HL-60 (cell line): ENCODE measurements around the gene SMYD1.

Experiments used
- DNase-seq, 2 experiments: peaks; one replicate each; pipeline ENCODE4 v3.0.0-alpha.2; 2010 to 2020; ENCODE audit warnings: low read depth in 1 of 2, low spot score in 1 of 2
- H3K27ac ChIP-seq: fragments of 250-450 bp; sonication (Bioruptor Pico); replicated peaks from 2 replicates; pipeline ENCODE4 v1.5.1; 2020; ENCODE audit warnings: mild to moderate bottlenecking, moderate library complexity
- H3K27me3 ChIP-seq: fragments of 250-450 bp; sonication (Bioruptor Pico); 2 replicates; pipeline ENCODE4 v1.5.1; 2021; ENCODE audit warnings: mild to moderate bottlenecking, moderate library complexity; ENCODE audit not compliant: insufficient read depth, poor library complexity, severe bottlenecking
- H3K4me3 ChIP-seq: replicated peaks from 2 replicates; pipeline ENCODE4 v1.5.1; 2011; ENCODE audit warnings: mild to moderate bottlenecking, control low read depth, low read length; ENCODE audit not compliant: insufficient read depth
- CTCF ChIP-seq: IDR thresholded peaks from one replicate; pipeline ENCODE4 v1.5.1; 2011; ENCODE audit warnings: low read length, control low read depth, inconsistent platforms; ENCODE audit not compliant: insufficient read depth
- GABPA ChIP-seq: IDR thresholded peaks from 2 replicates; pipeline ENCODE4 v1.6.1; 2012; ENCODE audit warnings: low read depth
- POLR2AphosphoS5 ChIP-seq: IDR thresholded peaks from 2 replicates; pipeline ENCODE4 v1.6.1; 2012; ENCODE audit warnings: low read depth
- REST ChIP-seq: IDR thresholded peaks from 2 replicates; pipeline ENCODE4 v1.6.1; 2012; ENCODE audit warnings: low read depth; ENCODE audit not compliant: insufficient replicate concordance
- SPI1 ChIP-seq: IDR thresholded peaks from 2 replicates; pipeline ENCODE4 v1.6.1; 2012; ENCODE audit warnings: low read depth, mild to moderate bottlenecking, borderline replicate concordance

Gene SMYD1

GRCh38 chr2:88028931-88029330, 38.7 kb upstream of the SMYD1 start:
- TF ChIP-seq SPI1, result no peak
- no peak for TF ChIP-seq GABPA
- no peak for TF ChIP-seq REST
- TF ChIP-seq POLR2AphosphoS5, result no peak
- TF ChIP-seq CTCF, result no peak
- H3K4me3 ChIP-seq, result no peak overlapping the region
- no peaks in the 10 kb centered on the region for H3K27me3 ChIP-seq
- no peak overlapping the region for H3K27ac ChIP-seq
- no peak for DNase-seq

GRCh38 chr2:88032070-88032702, 35.4 kb upstream of the SMYD1 start:
- no peaks in the 10 kb centered on the region for H3K27me3 ChIP-seq
- H3K27ac ChIP-seq, result no peak overlapping the region
- H3K4me3 ChIP-seq, result no peak overlapping the region
- TF ChIP-seq GABPA (no peak), POLR2AphosphoS5 (no peak), SPI1 (no peak), REST (no peak), CTCF (no peak)
- no peak for DNase-seq

GRCh38 chr2:88036182-88036581, 31.4 kb upstream of the SMYD1 start:
- H3K27me3 ChIP-seq, result no peaks in the 10 kb centered on the region
- no peak overlapping the region for H3K27ac ChIP-seq
- TF ChIP-seq POLR2AphosphoS5, result no peak
- TF ChIP-seq REST, result no peak
- no peak for TF ChIP-seq CTCF
- no peak for TF ChIP-seq SPI1
- TF ChIP-seq GABPA, result no peak
- no peak overlapping the region for H3K4me3 ChIP-seq
- DNase-seq, result no peak
